ENCODE data around the gene TAS1R3. TPM values are rescaled to one million over a fixed set of nuclear protein-coding genes. Genes with fewer than 3 reads are reported as not detected.

Gene TAS1R3
- total RNA-seq, 4 donors from 2014 or later, result 0.13 to 0.57 (median 0.30) TPM

DNA sequence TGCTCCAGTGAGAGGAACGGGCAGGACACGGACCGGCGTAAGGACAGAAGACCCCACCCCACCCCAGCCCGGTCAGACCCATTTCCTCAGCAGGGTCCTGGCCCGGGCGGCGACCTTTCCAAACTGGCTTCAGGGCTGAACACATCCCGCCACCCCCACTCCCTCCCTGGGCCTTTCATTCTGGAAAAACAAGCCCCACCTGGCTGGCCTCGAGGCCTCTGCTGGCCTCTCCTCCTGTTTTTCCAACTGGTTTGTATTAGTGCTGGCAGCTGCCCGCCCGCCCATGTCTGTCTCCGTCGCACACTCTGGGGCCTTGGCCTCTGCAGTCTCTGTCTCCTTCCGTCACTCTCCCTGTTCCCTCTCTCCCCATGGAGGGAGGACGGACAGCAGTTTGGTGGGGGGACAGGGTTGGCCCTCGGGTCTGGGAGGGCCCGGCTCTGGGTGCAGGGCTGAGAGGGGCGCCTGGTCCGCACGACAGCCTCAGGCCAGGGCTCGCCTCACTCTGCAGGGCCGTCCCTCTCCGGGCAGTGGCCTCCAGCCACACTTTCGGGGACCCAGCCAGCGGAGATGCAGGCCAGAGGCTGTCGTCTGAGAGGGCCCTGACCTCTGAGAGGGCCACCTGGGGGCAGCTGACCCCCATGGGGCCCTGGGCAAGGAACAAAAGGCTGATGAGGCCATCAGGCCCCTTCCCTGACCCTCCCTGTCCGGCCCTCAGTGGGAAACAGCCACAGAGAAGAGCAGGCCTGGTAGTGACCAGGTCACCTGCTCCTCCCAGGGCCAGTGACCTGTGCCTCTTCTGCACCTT is 28.8 kb downstream of the TAS1R3 start:
- TF ChIP-seq POLR2A (IDR thresholded peaks at IDR 0.05), result no peak
- TF ChIP-seq, protein P1, sequence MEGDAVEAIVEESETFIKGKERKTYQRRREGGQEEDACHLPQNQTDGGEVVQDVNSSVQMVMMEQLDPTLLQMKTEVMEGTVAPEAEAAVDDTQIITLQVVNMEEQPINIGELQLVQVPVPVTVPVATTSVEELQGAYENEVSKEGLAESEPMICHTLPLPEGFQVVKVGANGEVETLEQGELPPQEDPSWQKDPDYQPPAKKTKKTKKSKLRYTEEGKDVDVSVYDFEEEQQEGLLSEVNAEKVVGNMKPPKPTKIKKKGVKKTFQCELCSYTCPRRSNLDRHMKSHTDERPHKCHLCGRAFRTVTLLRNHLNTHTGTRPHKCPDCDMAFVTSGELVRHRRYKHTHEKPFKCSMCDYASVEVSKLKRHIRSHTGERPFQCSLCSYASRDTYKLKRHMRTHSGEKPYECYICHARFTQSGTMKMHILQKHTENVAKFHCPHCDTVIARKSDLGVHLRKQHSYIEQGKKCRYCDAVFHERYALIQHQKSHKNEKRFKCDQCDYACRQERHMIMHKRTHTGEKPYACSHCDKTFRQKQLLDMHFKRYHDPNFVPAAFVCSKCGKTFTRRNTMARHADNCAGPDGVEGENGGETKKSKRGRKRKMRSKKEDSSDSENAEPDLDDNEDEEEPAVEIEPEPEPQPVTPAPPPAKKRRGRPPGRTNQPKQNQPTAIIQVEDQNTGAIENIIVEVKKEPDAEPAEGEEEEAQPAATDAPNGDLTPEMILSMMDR (IDR thresholded peaks at IDR 0.05), result no peak
- Histone ChIP-seq H3K4me1 (peaks cover 31 to 75% (median 37%) of the 10 kb centered on the region in 3 donors), H3K9me3 (no peaks in the 10 kb centered on the region), H3K36me3 (no peaks in the 10 kb centered on the region), H3K27ac (peak overlapping the region; percentile 65 to 92 (median 85)), H3K4me3 (peak overlapping the region in 1 of 4 donors; percentile 12), H3K27me3 (peaks cover 0 to 68% (median 4%) of the 10 kb centered on the region in 4 donors)
- DNase-seq, result no peak
- WGBS, 2 donors, result 30 to 43% methylated on average over 6 to 7 of the region's 28 CpGs
- intact Hi-C loops (cut with DNase I), result no loop called here

- Histone ChIP-seq H3K27ac (peak overlapping the region; percentile 65 to 92 (median 85)), H3K4me1 (peaks cover 23 to 67% (median 37%) of the 10 kb centered on the region in 3 donors), H3K4me3 (no peak overlapping the region)
These were observed 29.6 kb downstream of the TAS1R3 start for GRCh38 chr1:1360506-1361169.

DNA sequence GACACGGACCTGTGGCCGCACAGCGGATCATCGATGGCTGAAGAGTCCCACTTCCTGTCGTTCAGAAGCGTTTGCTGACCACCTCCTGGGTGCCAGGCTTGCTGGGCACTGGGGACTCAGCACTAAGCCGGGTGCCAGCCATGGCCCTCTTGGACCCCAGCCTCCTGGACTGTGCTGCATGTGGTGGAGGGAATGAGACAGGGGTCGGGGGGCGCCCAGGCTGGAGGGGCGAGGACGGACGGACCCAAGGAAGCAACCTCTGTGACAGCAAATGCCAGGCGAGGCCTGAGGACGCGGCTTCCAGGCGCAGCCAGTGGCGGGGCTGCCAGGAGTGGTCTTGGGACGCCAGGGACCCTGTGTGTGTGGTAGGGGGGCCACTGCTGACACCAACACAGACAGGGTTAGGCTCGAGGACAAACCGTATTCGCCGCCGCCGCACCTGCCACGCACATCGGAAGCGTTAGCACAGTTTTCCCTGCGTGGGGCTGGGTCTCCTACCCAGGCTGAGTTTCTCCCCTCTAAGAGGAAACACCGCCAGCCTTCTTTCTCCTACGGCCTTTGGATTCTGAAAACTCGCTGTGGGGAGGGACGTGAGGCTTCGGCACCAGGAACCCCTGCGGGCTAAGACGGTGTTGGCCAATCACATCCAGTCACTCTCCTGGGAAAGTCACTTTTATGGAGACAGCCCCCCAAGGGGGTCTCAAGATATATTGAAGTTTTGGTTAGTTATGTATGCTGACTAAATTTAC is 30.3 kb downstream of the TAS1R3 start:
- intact Hi-C loops (cut with DNase I), result no loop called here
- Histone ChIP-seq H3K36me3 (no peaks in the 10 kb centered on the region), H3K4me3 (no peak overlapping the region), H3K4me1 (peaks cover 17 to 60% (median 33%) of the 10 kb centered on the region in 3 donors), H3K27me3 (peaks cover 0 to 52% (median 0%) of the 10 kb centered on the region in 4 donors), H3K9me3 (no peaks in the 10 kb centered on the region), H3K27ac (peak overlapping the region in 3 of 4 donors; percentile 45 to 81 (median 76))
- 39 to 70% methylated on average over 3 to 19 of the region's 35 CpGs for WGBS, 2 donors
- TF ChIP-seq POLR2A (IDR thresholded peaks at IDR 0.05), result no peak
- TF ChIP-seq, protein P1 (IDR thresholded peaks at IDR 0.05), result no peak
- DNase-seq, result no peak

More at GRCh38 chr1:1360506-1361169, 29.6 kb downstream of the TAS1R3 start:
- H3K9me3 ChIP-seq, result no peaks in the 10 kb centered on the region
- TF ChIP-seq POLR2A (IDR thresholded peaks at IDR 0.05), result no peak
- TF ChIP-seq, protein P1 (IDR thresholded peaks at IDR 0.05), result no peak
- no peak for DNase-seq
- intact Hi-C loops (cut with DNase I), result no loop called here
- H3K27me3 ChIP-seq, result peaks cover 0 to 60% (median under 1%) of the 10 kb centered on the region in 4 donors
- no peaks in the 10 kb centered on the region for H3K36me3 ChIP-seq
- WGBS, 2 donors, result 77 to 80% methylated on average over 14 of the region's 20 CpGs

- TF ChIP-seq, protein P1 (IDR thresholded peaks at IDR 0.05), result no peak
- no peak for TF ChIP-seq POLR2A (IDR thresholded peaks at IDR 0.05)
- Histone ChIP-seq H3K27ac (peak overlapping the region in 3 of 4 donors; percentile 45 to 81 (median 76)), H3K9me3 (no peaks in the 10 kb centered on the region), H3K36me3 (no peaks in the 10 kb centered on the region), H3K27me3 (peaks cover 0 to 46% (median 0%) of the 10 kb centered on the region in 4 donors), H3K4me1 (peaks cover 11 to 54% (median 28%) of the 10 kb centered on the region in 3 donors), H3K4me3 (no peak overlapping the region)
- 29% methylated on average over 8 to 11 of the region's 13 CpGs for WGBS, 2 donors
- no peak for DNase-seq
- intact Hi-C loops (cut with DNase I), result no loop called here
These were observed 30.9 kb downstream of the TAS1R3 start for GRCh38 chr1:1361982-1362423.
